NCI-H2196 treated with DMSO at 0.1 percent for 48 hours (cell line): ENCODE results near the gene SHCBP1L.

Source experiments
- DNase-seq: peaks from one replicate; lab custom pipeline; 2025; ENCODE audit not compliant: unreplicated experiment; lab: John Stamatoyannopoulos, UW

Gene SHCBP1L

GRCh38 chr1:182897696-182898095 is 55.3 kb downstream of the SHCBP1L start:
- no peak for DNase-seq

- peak; percentile 39 for DNase-seq
These were observed 61.9 kb downstream of the SHCBP1L start for GRCh38 chr1:182890927-182891610.

- no peak for DNase-seq
These were observed 63.0 kb downstream of the SHCBP1L start for GRCh38 chr1:182889997-182890396.

GRCh38 chr1:182888736-182889531 is 64.0 kb downstream of the SHCBP1L start:
- no peak for DNase-seq

- no peak for DNase-seq
These were observed 66.0 kb downstream of the SHCBP1L start for GRCh38 chr1:182886985-182887384.

- DNase-seq = no peak
These were observed 67.4 kb downstream of the SHCBP1L start for GRCh38 chr1:182885591-182885990.

GRCh38 chr1:182884872-182885271 is 68.1 kb downstream of the SHCBP1L start:
- DNase-seq = no peak

- DNase-seq = no peak
These were observed 75.1 kb downstream of the SHCBP1L start for GRCh38 chr1:182877842-182878241.

GRCh38 chr1:182877331-182877730 is 75.6 kb downstream of the SHCBP1L start:
- no peak for DNase-seq

GRCh38 chr1:182875889-182876288 is 77.1 kb downstream of the SHCBP1L start:
- DNase-seq = no peak

- DNase-seq = no peak
These were observed 80.1 kb downstream of the SHCBP1L start for GRCh38 chr1:182872881-182873280.

- DNase-seq = no peak
These were observed 83.7 kb downstream of the SHCBP1L start for GRCh38 chr1:182869241-182869666.

- DNase-seq = no peak
These were observed 85.1 kb downstream of the SHCBP1L start for GRCh38 chr1:182867861-182868260.

- no peak for DNase-seq
These were observed 89.0 kb downstream of the SHCBP1L start for GRCh38 chr1:182863940-182864339.

- no peak for DNase-seq
These were observed 90.1 kb downstream of the SHCBP1L start for GRCh38 chr1:182862827-182863226.

- no peak for DNase-seq
These were observed 91.0 kb downstream of the SHCBP1L start for GRCh38 chr1:182861994-182862393.

- no peak for DNase-seq
These were observed 92.3 kb downstream of the SHCBP1L start for GRCh38 chr1:182860658-182861057.

GRCh38 chr1:182857212-182857611 is 95.8 kb downstream of the SHCBP1L start:
- DNase-seq = no peak

GRCh38 chr1:182855911-182856310 is 97.1 kb downstream of the SHCBP1L start:
- no peak for DNase-seq

GRCh38 chr1:182851825-182852224 is 101.1 kb downstream of the SHCBP1L start:
- no peak for DNase-seq

GRCh38 chr1:182850319-182850718 is 102.6 kb downstream of the SHCBP1L start:
- DNase-seq = no peak
